WTC11 (cell line): ENCODE measurements around the gene C4orf33. TPM values are rescaled to one million over a fixed set of nuclear protein-coding genes. Genes with fewer than 3 reads are reported as not detected.

ENCODE experiments used
- ATAC-seq: fragments of 200-7000 bp; cut with Tn5 transposase; 2 replicates; pipeline ENCODE4 v1.10.0; 2021; ENCODE audit warnings: mild to moderate bottlenecking, moderate library complexity
- CTCF ChIA-PET: fragments of 300-600 bp; sonication (Branson Sonifier 250); formaldehyde crosslinking; loops from one replicate; lab custom pipeline; 2021; ENCODE audit warnings: antibody characterized with exemption; lab: Charles Lee
- POLR2A ChIA-PET: fragments of 350-600 bp; sonication (Branson Sonifier 250); formaldehyde crosslinking; loops from one replicate; lab custom pipeline; 2021; ENCODE audit warnings: antibody characterized with exemption; lab: Charles Lee
- DNase-seq: peaks from one replicate; pipeline ENCODE4 v3.0.0; 2021; ENCODE audit warnings: low spot score
- H3K27ac Mint-ChIP-seq: 2 replicates; pipeline ENCODE4 v1.8.0; 2021; ENCODE audit warnings: mixed read lengths
- H3K27me3 Mint-ChIP-seq: 2 replicates; pipeline ENCODE4 v1.8.0; 2021; ENCODE audit warnings: low read depth, mild to moderate bottlenecking, moderate library complexity, mixed read lengths
- H3K36me3 Mint-ChIP-seq: 2 replicates; pipeline ENCODE4 v1.8.0; 2021; ENCODE audit warnings: mixed read lengths
- H3K4me1 Mint-ChIP-seq: 2 replicates; pipeline ENCODE4 v1.8.0; 2022; ENCODE audit warnings: mixed read lengths
- H3K4me3 Mint-ChIP-seq: 2 replicates; pipeline ENCODE4 v1.8.0; 2021; ENCODE audit warnings: mild to moderate bottlenecking, moderate library complexity, mixed read lengths
- H3K9me3 Mint-ChIP-seq: 2 replicates; pipeline ENCODE4 v1.8.0; 2021; ENCODE audit warnings: mixed read lengths
- ARID4B ChIP-seq: sonication (generic); formaldehyde crosslinking; IDR thresholded peaks from 2 replicates; pipeline ENCODE4 v1.8.0; 2023; ENCODE audit warnings: missing genetic modification reagents, mild to moderate bottlenecking, borderline replicate concordance
- ATF6 ChIP-seq: sonication (generic); formaldehyde crosslinking; IDR thresholded peaks from 2 replicates; pipeline ENCODE4 v1.8.1; 2023; ENCODE audit warnings: mild to moderate bottlenecking, missing genetic modification reagents
- CDX4 ChIP-seq: fragments of 250-450 bp; sonication (Bioruptor Pico); IDR thresholded peaks from 2 replicates; pipeline ENCODE4 v1.9.0; 2021; ENCODE audit warnings: moderate library complexity, mild to moderate bottlenecking, inconsistent platforms, borderline replicate concordance
- E2F1 ChIP-seq: sonication (generic); formaldehyde crosslinking; IDR thresholded peaks from 2 replicates; pipeline ENCODE4 v1.8.0; 2022; ENCODE audit warnings: mild to moderate bottlenecking, missing genetic modification reagents
- HMGA2 ChIP-seq: fragments of 250-450 bp; sonication (Bioruptor Pico); IDR thresholded peaks from 2 replicates; pipeline ENCODE4 v1.4.0; 2021; ENCODE audit warnings: mild to moderate bottlenecking, moderate library complexity
- IRF2 ChIP-seq: sonication (generic); formaldehyde crosslinking; IDR thresholded peaks from 2 replicates; pipeline ENCODE4 v1.8.0; 2022; ENCODE audit warnings: low read depth, missing genetic modification reagents, borderline replicate concordance
- JUN ChIP-seq: sonication (generic); formaldehyde crosslinking; IDR thresholded peaks from 2 replicates; pipeline ENCODE4 v1.8.0; 2023; ENCODE audit warnings: mild to moderate bottlenecking, missing genetic modification reagents
- MLX ChIP-seq: sonication (generic); formaldehyde crosslinking; IDR thresholded peaks from 2 replicates; pipeline ENCODE4 v1.8.1; 2023; ENCODE audit warnings: mild to moderate bottlenecking, missing genetic modification reagents, moderate library complexity
- NFATC4 ChIP-seq: fragments of 250-450 bp; sonication (Bioruptor Pico); IDR thresholded peaks from 2 replicates; pipeline ENCODE4 v1.9.0; 2021; ENCODE audit warnings: mild to moderate bottlenecking
- NR1H2 ChIP-seq: sonication (generic); formaldehyde crosslinking; IDR thresholded peaks from 2 replicates; pipeline ENCODE4 v1.9.0; 2021; ENCODE audit warnings: mild to moderate bottlenecking, moderate library complexity, missing genetic modification reagents
- RORB ChIP-seq: fragments of 250-450 bp; sonication (Bioruptor Pico); IDR thresholded peaks from 2 replicates; pipeline ENCODE4 v1.9.0; 2021; ENCODE audit warnings: mild to moderate bottlenecking
- SMAD4 ChIP-seq: sonication (generic); formaldehyde crosslinking; IDR thresholded peaks from 2 replicates; pipeline ENCODE4 v1.8.0; 2022; ENCODE audit warnings: mild to moderate bottlenecking, missing genetic modification reagents
- SOX15 ChIP-seq: fragments of 250-450 bp; sonication (Bioruptor Pico); IDR thresholded peaks from 2 replicates; pipeline ENCODE4 v1.9.0; 2021; ENCODE audit warnings: mild to moderate bottlenecking
- ZBTB43 ChIP-seq: sonication (generic); formaldehyde crosslinking; IDR thresholded peaks from 2 replicates; pipeline ENCODE4 v1.8.1; 2023; ENCODE audit warnings: mild to moderate bottlenecking, missing genetic modification reagents
- ZNF138 ChIP-seq: sonication (generic); formaldehyde crosslinking; conservative IDR thresholded peaks from 2 replicates; pipeline ENCODE4 v1.8.1; 2022; ENCODE audit warnings: mild to moderate bottlenecking, moderate library complexity, missing genetic modification reagents
- ZNF219 ChIP-seq: sonication (generic); formaldehyde crosslinking; IDR thresholded peaks from 2 replicates; pipeline ENCODE4 v1.8.0; 2023; ENCODE audit warnings: missing genetic modification reagents, mild to moderate bottlenecking, borderline replicate concordance
- ZNF396 ChIP-seq: fragments of 250-450 bp; sonication (Bioruptor Pico); IDR thresholded peaks from 2 replicates; pipeline ENCODE4 v1.8.0; 2021; ENCODE audit warnings: mild to moderate bottlenecking, moderate library complexity, borderline replicate concordance
- ZNF532 ChIP-seq: fragments of 250-450 bp; sonication (Bioruptor Pico); IDR thresholded peaks from 2 replicates; pipeline ENCODE4 v1.9.0; 2021; ENCODE audit warnings: mild to moderate bottlenecking, borderline replicate concordance
- total RNA-seq: library from RNA; stranded (reverse); gene quantifications from 3 replicates; pipeline ENCODE4 v1.2.3, GENCODE V29; 2021

C4orf33 gene
- total RNA-seq, 1 experiment from 2014 or later, result 6.9 TPM

GRCh38 chr4:129145222-129145730 is 49.3 kb downstream of the C4orf33 start:
- peak overlapping the region; percentile 13; the same call in 1 of the 2 replicates for H3K27ac Mint-ChIP-seq
- no peak for TF ChIP-seq SMAD4
- TF ChIP-seq NFATC4 (CRISPR knock-in tag), result no peak
- no peak for TF ChIP-seq JUN (CRISPR knock-in tag)
- H3K27me3 Mint-ChIP-seq, result no peaks in the 10 kb centered on the region
- DNase-seq, result no peak
- no peaks in the 10 kb centered on the region for H3K36me3 Mint-ChIP-seq
- H3K4me3 Mint-ChIP-seq, result peak overlapping the region; percentile 30
- POLR2A ChIA-PET, result interaction anchor here (0.6 kb wide), 1 partner anchor 384 kb away, joined by 4 read pairs; no protein-coding TSS in a partner anchor
- ATAC-seq, result peak; percentile 70
- CTCF ChIA-PET, result interaction anchor here (1.7 to 2.0 kb wide), 2 partner anchors 23 to 52 kb away, joined by 4 to 9 read pairs; partner anchors contain the start of gene SCLT1
- H3K9me3 Mint-ChIP-seq, result no peaks in the 10 kb centered on the region
- H3K4me1 Mint-ChIP-seq, result peaks cover 18% of the 10 kb centered on the region

GRCh38 chr4:129146639-129147038 is 50.7 kb downstream of the C4orf33 start:
- no peaks in the 10 kb centered on the region for H3K36me3 Mint-ChIP-seq
- POLR2A ChIA-PET, result no interaction called here
- no peak overlapping the region for H3K27ac Mint-ChIP-seq
- peaks cover 14% of the 10 kb centered on the region for H3K4me1 Mint-ChIP-seq
- no peak overlapping the region for H3K4me3 Mint-ChIP-seq
- ATAC-seq (peak; percentile 77), DNase-seq (no peak)
- no peaks in the 10 kb centered on the region for H3K9me3 Mint-ChIP-seq
- CTCF ChIA-PET, result interaction anchor here (0.7 to 2.0 kb wide), 4 partner anchors 10 to 54 kb away, joined by 3 to 9 read pairs (median 4); partner anchors contain the start of gene SCLT1
- H3K27me3 Mint-ChIP-seq, result no peaks in the 10 kb centered on the region
- TF ChIP-seq NR1H2, result no peak
- no peak for TF ChIP-seq ZNF138
- no peak for TF ChIP-seq ZNF219 (CRISPR knock-in tag)
- no peak for TF ChIP-seq NFATC4 (CRISPR knock-in tag)
- TF ChIP-seq ZBTB43 (CRISPR knock-in tag), result no peak
- no peak for TF ChIP-seq ZNF396 (CRISPR knock-in tag)
- TF ChIP-seq ARID4B (CRISPR knock-in tag), result no peak
- TF ChIP-seq HMGA2 (CRISPR knock-in tag), result no peak
- no peak for TF ChIP-seq JUN (CRISPR knock-in tag)
- no peak for TF ChIP-seq RORB (CRISPR knock-in tag)
- TF ChIP-seq SOX15, result no peak
- no peak for TF ChIP-seq IRF2 (CRISPR knock-in tag)
- no peak for TF ChIP-seq CDX4 (CRISPR knock-in tag)
- TF ChIP-seq ATF6, result no peak
- no peak for TF ChIP-seq ZNF532 (CRISPR knock-in tag)
- no peak for TF ChIP-seq MLX (CRISPR knock-in tag)
- no peak for TF ChIP-seq E2F1
